GM23248 (cell line): ENCODE measurements around the gene STX1B. TPM values are rescaled to one million over a fixed set of nuclear protein-coding genes. Genes with fewer than 3 reads are reported as not detected.
A peak's percentile ranks its signal among the peaks of the same experiment; 100 is the strongest.

Experiments used
- DNase-seq: peaks from one replicate; pipeline ENCODE4 v3.0.0-alpha.2; 2015
- H2AFZ ChIP-seq: fragments of 200-600 bp; sonication (generic); 2 replicates; pipeline ENCODE4 v1.6.1; 2016; ENCODE audit warnings: antibody characterized with exemption
- H3F3A ChIP-seq: fragments of 200-600 bp; sonication (generic); 2 replicates; pipeline ENCODE4 v1.6.1; 2016; ENCODE audit warnings: mild to moderate bottlenecking, antibody characterized with exemption, mixed run types; ENCODE audit not compliant: insufficient read depth
- H3K27ac ChIP-seq: fragments of 200-600 bp; sonication (generic); 2 replicates; pipeline ENCODE4 v1.5.1; 2016; ENCODE audit warnings: mild to moderate bottlenecking
- H3K27me3 ChIP-seq: fragments of 200-600 bp; sonication (generic); replicated peaks from 2 replicates; pipeline ENCODE4 v1.6.1; 2016; ENCODE audit warnings: mild to moderate bottlenecking; ENCODE audit not compliant: insufficient read depth
- H3K36me3 ChIP-seq: fragments of 200-600 bp; sonication (generic); 2 replicates; pipeline ENCODE4 v1.6.1; 2016; ENCODE audit warnings: low read depth, mild to moderate bottlenecking
- H3K4me1 ChIP-seq: fragments of 200-600 bp; sonication (generic); 2 replicates; pipeline ENCODE4 v1.6.1; 2016; ENCODE audit warnings: mild to moderate bottlenecking; ENCODE audit not compliant: insufficient read depth
- H3K4me2 ChIP-seq: fragments of 200-600 bp; sonication (generic); one replicate; pipeline ENCODE4 v1.6.1; 2016; ENCODE audit warnings: mild to moderate bottlenecking; ENCODE audit not compliant: unreplicated experiment
- H3K4me3 ChIP-seq: fragments of 200-600 bp; sonication (generic); 2 replicates; pipeline ENCODE4 v1.5.1; 2016; ENCODE audit warnings: mild to moderate bottlenecking
- H3K79me2 ChIP-seq: fragments of 200-600 bp; sonication (generic); 2 replicates; pipeline ENCODE4 v1.6.1; 2016; ENCODE audit warnings: mild to moderate bottlenecking; ENCODE audit not compliant: insufficient read depth
- H3K9ac ChIP-seq: fragments of 200-600 bp; sonication (generic); 2 replicates; pipeline ENCODE4 v1.6.1; 2016; ENCODE audit warnings: mild to moderate bottlenecking
- H3K9me2 ChIP-seq: fragments of 200-600 bp; sonication (generic); 2 replicates; pipeline ENCODE4 v1.6.1; 2016; ENCODE audit warnings: mixed run types, mild to moderate bottlenecking, moderate library complexity; ENCODE audit not compliant: insufficient read depth
- H3K9me3 ChIP-seq: fragments of 200-600 bp; sonication (generic); one replicate; pipeline ENCODE4 v1.6.1; 2017; ENCODE audit warnings: low read depth
- H4K20me1 ChIP-seq: fragments of 200-600 bp; sonication (generic); 2 replicates; pipeline ENCODE4 v1.6.0; 2016; ENCODE audit not compliant: insufficient read depth
- EZH2 ChIP-seq: fragments of 200-600 bp; sonication (generic); IDR thresholded peaks from 2 replicates; pipeline ENCODE4 v1.6.1; 2018; ENCODE audit warnings: antibody characterized with exemption, mild to moderate bottlenecking; ENCODE audit not compliant: insufficient read depth, poor library complexity, severe bottlenecking
- EZH2phosphoT487 ChIP-seq: fragments of 200-600 bp; sonication (generic); IDR thresholded peaks from 2 replicates; pipeline ENCODE4 v1.6.1; 2018; ENCODE audit warnings: antibody characterized with exemption, moderate library complexity, mild to moderate bottlenecking, low read depth; ENCODE audit not compliant: insufficient read depth
- WGBS, 2 experiments: methylation state at CpG; one replicate each; pipeline ENCODE4 v1.1.6; 2015 to 2017; ENCODE audit warnings: low lambda C conversion rate in 2 of 2, low coverage in 1 of 2; ENCODE audit errors: missing lambda C conversion rate in 2 of 2; 5-methylcytosine and 5-hydroxymethylcytosine counted together
- in situ Hi-C: fragments of 300-500 bp; cut with MboI; formaldehyde crosslinking; loops from 2 replicates; pipeline ENCODE4 v1.15.0; 2020
- polyA plus RNA-seq: library from polyadenylated mRNA; unstranded; fragments of >200 nt; fragmentation: Nextera tagmentation; extraction: Ambion mirVana; gene quantifications from 2 replicates; pipeline ENCODE4 v1.2.1, GENCODE V29; 2016
- total RNA-seq: library from RNA; depleted of rRNA; stranded (reverse); fragments of >200 nt; shearing (Covaris generic); gene quantifications from 2 replicates; pipeline ENCODE4 v1.2.3, GENCODE V29; 2014

STX1B gene
- total and polyA plus RNA-seq, 2 experiments from 2014 or later = 0.23 to 2.3 TPM

- 8 to 15% methylated on average over 20 to 21 of the region's 21 CpGs for WGBS, 2 experiments
- peak overlapping the region; percentile 71 for H2AFZ ChIP-seq
- H4K20me1 ChIP-seq = no peaks in the 10 kb centered on the region
These were observed 12.4 kb downstream of the STX1B start for GRCh38 chr16:30997725-30998711.

GRCh38 chr16:30996985-30997724, 13.3 kb downstream of the STX1B start:
- no peaks in the 10 kb centered on the region for H3K79me2 ChIP-seq
- H3K4me2 ChIP-seq = peak overlapping the region; percentile 75
- no peaks in the 10 kb centered on the region for H3K36me3 ChIP-seq
- peaks cover 32% of the 10 kb centered on the region for H3K4me1 ChIP-seq
- H3K27ac ChIP-seq = peak overlapping the region; percentile 95
- H3K27me3 ChIP-seq = no peaks in the 10 kb centered on the region
- H3F3A ChIP-seq = peaks cover 32% of the 10 kb centered on the region
- peak overlapping the region; percentile 85 for H2AFZ ChIP-seq
- H3K9ac ChIP-seq = peak overlapping the region; percentile 88
- peak overlapping the region; percentile 84 for H3K4me3 ChIP-seq
- TF ChIP-seq EZH2phosphoT487 (no peak), EZH2 (no peak)
- no peaks in the 10 kb centered on the region for H3K9me2 ChIP-seq
- WGBS, 2 experiments = 1 to 3% methylated on average over 49 to 50 of the region's 60 CpGs
- in situ Hi-C loops = loop anchor here (25.0 kb wide), 1 partner anchor 440 kb away; the partner anchor contains the start of genes COX6A2 and ZNF843
- no peaks in the 10 kb centered on the region for H3K9me3 ChIP-seq
- peak; percentile 92 for DNase-seq
- H4K20me1 ChIP-seq = no peaks in the 10 kb centered on the region

More at GRCh38 chr16:30997725-30998711, 12.4 kb downstream of the STX1B start:
- peaks cover 32% of the 10 kb centered on the region for H3K4me1 ChIP-seq
- peak overlapping the region; percentile 75 for H3K4me2 ChIP-seq
- TF ChIP-seq EZH2phosphoT487 (no peak), EZH2 (no peak)
- H3K27me3 ChIP-seq = no peaks in the 10 kb centered on the region
- no peaks in the 10 kb centered on the region for H3K9me3 ChIP-seq
- DNase-seq = peak; percentile 95
- in situ Hi-C loops = loop anchor here (25.0 kb wide), 1 partner anchor 439 kb away; the partner anchor contains the start of genes COX6A2 and ZNF843
- H3K79me2 ChIP-seq = no peaks in the 10 kb centered on the region
- no peaks in the 10 kb centered on the region for H3K36me3 ChIP-seq
- H3K9me2 ChIP-seq = no peaks in the 10 kb centered on the region
- peak overlapping the region; percentile 84 for H3K4me3 ChIP-seq
- peak overlapping the region; percentile 95 for H3K27ac ChIP-seq
- peaks cover 32% of the 10 kb centered on the region for H3F3A ChIP-seq
- H3K9ac ChIP-seq = peak overlapping the region; percentile 88

- no peaks in the 10 kb centered on the region for H3K9me3 ChIP-seq
- H3K4me1 ChIP-seq = peaks cover 32% of the 10 kb centered on the region
- 15 to 16% methylated on average over 21 to 23 of the region's 23 CpGs for WGBS, 2 experiments
- peak overlapping the region; percentile 95 for H3K27ac ChIP-seq
- no peak for TF ChIP-seq EZH2
- TF ChIP-seq EZH2phosphoT487 = no peak
- H3K9ac ChIP-seq = peak overlapping the region; percentile 88
- H4K20me1 ChIP-seq = no peaks in the 10 kb centered on the region
- H3K4me3 ChIP-seq = peak overlapping the region; percentile 84
- H3K9me2 ChIP-seq = no peaks in the 10 kb centered on the region
- in situ Hi-C loops = loop anchor here (25.0 kb wide), 1 partner anchor 441 kb away; the partner anchor contains the start of genes COX6A2 and ZNF843
- peak overlapping the region; percentile 85 for H2AFZ ChIP-seq
- peak; percentile 63 for DNase-seq
- no peaks in the 10 kb centered on the region for H3K27me3 ChIP-seq
- peak overlapping the region; percentile 75 for H3K4me2 ChIP-seq
- H3K79me2 ChIP-seq = no peaks in the 10 kb centered on the region
- H3K36me3 ChIP-seq = no peaks in the 10 kb centered on the region
- peaks cover 32% of the 10 kb centered on the region for H3F3A ChIP-seq
These were observed 14.0 kb downstream of the STX1B start for GRCh38 chr16:30996324-30996984.
